HG02840 (cell line): ENCODE measurements around the gene CACHD1.

Experiments used
- ATAC-seq: cut with Tn5 transposase; IDR thresholded peaks from one replicate; pipeline ENCODE4 v1.9.1; 2021; ENCODE audit warnings: mild to moderate bottlenecking, moderate library complexity, moderate number of reproducible peaks; ENCODE audit not compliant: unreplicated experiment, low FRiP score

CACHD1 gene

DNA sequence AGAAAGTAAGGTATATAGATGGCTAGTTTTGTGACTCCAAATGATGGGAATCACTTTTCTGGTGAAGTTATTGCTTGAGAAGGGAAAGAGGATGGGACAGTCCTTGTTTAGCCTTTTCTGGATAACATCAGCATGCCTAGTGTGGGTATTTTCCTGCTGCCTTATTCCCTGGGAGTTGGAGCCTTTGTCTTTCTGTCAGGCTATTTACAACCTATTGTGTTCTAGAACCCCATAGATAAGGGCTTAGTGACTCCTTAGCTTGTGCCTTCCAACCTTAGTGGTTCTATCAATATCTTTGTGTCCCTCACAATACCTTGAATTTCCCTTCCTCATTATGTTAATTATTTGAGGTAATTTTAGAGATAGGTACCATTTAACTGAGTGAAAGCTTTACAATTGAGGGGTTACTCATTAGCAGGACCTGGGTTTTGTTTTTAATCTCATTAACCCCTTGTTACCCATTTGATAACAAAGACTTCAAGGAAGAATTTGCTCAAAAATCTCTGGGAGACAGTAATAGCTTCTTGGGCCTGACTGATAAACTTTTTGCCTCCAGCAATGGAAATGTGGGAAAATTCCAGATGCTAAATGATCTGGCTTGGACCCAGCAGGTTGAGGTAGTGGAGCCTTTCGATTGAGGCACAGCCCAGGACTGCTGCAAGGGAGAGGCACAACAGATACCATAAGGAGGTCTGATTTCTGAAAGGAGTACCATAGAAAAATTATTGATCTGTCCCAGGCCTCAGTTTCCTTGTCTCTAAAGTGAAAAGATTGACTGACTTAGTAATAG is 49.0 kb downstream of the CACHD1 start:
- no peak for ATAC-seq

GRCh38 chr1:64519901-64520300 is 50.0 kb downstream of the CACHD1 start:
- no peak for ATAC-seq

DNA sequence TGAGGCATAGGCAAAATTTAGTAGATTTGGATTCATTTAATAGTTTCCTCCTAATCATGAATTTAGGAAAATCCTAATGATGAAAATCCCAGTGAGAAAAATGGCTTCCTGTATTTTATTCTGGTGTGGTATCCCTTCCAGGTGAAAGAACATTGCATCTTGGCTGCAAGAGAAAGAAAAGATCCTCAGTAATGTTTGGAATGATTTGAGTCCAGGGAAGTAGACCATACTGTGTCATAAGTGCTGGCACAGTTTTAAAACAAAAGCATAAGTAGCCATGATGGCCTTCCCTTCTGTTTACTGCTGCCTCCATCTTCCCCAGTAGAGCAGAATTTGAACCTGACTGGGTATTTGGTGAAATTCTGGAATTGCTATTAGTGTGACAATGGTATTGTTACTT is 52.8 kb downstream of the CACHD1 start:
- ATAC-seq, result no peak

GRCh38 chr1:64523413-64524337 is 53.7 kb downstream of the CACHD1 start:
- ATAC-seq, result no peak

DNA sequence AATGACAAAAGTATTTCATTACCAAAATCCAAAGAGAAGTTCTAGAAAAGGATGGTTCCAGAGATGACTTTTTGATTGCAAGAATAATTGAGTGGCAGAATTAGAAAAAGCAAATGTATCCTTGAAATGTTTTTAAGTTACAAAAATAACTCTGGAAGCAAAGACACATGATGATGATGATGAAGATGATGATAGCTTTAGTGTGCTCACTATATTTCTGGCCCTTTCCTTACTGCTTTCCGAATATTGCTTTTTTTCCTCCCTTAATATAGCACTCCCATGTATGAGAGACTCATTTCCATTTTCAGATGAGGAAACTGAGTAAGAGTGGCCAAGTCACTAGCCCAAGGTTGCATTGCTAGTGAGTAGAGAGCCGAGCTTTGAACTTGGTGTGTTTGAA is 54.7 kb downstream of the CACHD1 start:
- no peak for ATAC-seq

DNA sequence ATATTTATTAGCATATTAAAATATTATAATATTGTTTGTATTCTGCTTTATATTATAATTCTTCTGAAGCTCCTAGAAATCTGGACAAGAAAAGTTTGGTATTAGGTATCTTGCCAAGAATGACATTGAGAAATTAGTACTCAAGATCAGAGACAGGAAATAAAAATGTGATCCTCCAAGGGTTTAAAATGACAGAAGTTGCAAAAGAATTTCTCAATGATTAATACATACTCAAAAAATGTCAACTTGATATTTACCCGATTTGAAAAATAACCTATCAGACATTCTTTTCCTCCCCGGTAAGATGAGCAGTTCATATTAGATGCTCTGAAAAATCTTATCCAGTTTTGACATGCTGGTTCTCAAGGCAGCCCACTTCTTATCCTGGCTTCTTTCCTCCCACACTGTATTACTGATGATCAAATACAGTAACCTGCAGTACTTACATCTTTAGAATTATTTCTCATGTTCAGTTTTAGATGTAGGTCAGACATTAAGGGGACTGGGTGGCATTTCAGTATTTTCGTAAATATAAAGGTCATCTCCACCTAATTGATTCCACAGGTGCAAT is 55.3 kb downstream of the CACHD1 start:
- no peak for ATAC-seq

- ATAC-seq, result no peak
Measured at GRCh38 chr1:64526312-64526711, 56.4 kb downstream of the CACHD1 start.

DNA sequence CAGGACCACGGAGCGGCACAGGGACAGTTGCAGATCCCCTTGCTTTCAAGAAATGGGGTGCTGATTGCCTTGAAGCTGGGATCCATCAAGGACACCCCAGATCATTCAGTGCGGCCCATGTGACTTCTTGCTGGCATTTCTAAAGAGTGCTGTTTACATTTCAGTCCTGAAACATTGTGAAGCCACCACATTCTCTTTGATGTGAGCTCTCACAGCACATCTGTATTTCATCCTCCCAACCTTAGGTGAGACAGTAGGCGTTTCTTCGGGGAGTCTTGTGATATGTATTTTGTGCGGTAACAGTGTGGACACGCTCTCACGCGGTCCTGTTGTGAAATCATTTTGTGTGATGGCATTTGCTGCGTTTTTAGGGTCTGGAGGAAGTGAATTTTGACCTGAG is 57.2 kb downstream of the CACHD1 start:
- ATAC-seq, result no peak

DNA sequence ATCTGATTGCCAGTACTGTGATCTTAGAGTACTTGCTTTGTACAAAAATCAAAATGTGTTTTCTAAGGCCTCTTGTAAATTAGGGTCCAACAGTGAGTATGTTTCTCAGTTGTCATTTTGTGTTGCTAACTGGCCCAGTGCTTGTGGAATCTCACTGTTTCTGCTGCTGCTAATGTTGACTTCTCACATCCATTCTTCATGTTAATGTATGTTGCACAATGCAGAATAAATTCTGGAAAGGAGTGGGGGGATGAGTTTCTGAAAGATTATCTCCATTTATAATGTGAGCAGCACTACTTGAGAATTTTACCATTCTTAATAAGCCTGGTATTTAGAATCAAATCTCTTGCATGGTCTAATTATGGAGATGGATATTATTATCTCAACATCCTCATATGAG is 57.9 kb downstream of the CACHD1 start:
- ATAC-seq, result no peak

DNA sequence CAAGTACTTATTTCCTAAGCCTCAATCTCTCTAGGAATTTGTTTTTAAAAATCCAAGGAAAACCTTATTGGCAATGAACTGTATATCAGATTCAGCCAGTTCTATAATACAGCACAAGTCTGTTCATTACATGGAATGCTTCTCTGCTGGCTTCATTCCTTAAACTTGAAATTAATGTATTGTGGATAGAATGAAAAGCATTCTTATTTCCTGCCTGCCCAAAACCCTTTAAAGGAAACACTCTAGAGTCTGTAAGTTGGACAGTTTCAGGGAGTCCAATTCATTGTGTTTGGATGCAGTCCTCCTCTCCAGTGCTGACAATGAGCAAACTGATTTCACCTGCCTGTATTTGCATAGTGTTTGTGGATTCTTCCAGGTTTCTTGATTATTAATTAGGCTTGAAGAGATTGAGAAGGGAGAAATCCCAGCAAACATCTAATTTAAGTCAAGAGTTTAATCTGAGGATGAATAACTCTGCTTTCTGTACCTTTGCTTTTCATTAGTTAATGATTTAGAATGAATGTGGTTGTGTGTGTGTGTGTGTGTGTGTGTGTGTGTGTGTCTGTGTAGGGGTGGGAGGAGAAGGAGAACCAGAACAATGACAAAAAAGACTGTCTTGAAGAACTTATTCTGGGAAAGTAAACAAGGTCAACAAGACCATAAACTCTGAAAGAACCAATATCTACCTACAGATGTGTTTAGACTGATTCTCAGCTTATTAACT is 61.2 kb downstream of the CACHD1 start:
- ATAC-seq, result no peak

DNA sequence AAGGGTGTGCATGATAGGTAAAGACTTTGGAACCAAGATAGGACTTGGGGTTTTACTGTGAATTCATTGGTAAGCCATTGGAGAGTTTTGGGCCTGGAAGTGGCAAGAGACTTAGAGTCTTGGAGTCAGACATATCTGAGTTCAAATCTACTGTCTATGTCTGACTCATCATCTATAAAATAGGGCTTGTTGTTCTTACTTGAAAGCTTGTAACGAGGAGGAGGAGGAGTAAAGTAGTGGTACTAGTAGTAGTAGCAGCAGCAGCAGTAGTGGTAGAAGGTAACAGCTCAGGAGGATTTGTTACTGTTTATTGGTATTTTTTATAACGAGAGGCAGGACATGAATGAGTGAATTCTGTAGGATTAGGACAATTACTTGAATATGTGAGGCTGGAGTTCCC is 62.7 kb downstream of the CACHD1 start:
- ATAC-seq, result no peak

DNA sequence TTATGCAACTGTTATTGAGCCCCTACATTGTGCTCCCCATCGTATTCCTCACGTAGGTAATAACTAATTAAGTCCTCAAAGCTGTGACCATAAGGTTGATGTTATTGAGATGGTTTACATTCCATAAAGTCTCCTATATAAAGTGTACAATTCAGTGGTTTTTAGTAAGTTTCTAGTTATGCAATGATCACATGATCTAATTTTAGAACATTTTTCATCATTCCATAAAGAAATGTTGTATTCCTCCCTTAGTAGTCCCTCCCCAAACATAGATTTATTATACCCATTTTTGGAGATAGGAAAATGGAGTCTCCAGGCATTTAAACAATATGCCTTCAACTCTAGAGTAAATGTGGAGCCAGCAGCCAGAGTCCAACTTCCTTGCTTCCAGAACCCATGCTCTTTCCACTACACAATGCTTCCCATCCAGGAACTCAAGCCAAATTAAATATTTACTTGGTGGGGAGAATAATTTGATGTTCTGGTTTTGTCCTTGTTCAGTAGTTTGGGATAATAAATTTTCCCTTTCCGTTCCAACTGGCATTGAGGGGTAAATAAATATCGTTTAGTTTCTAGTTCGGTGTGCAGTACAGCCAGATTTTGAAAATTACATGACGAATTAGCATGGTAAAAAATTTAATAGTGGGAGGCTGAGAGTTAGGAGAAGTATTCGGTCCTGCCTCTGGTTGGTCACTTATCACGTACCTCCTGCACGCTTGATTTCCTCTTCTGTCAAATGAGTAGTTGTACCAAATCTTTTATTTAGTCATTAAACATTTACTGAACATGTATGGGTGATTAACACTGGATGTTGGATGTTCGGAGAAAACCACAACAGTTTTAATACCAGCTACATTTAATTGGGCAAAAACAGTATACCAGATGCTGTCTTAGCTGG is 66.3 kb downstream of the CACHD1 start:
- no peak for ATAC-seq

DNA sequence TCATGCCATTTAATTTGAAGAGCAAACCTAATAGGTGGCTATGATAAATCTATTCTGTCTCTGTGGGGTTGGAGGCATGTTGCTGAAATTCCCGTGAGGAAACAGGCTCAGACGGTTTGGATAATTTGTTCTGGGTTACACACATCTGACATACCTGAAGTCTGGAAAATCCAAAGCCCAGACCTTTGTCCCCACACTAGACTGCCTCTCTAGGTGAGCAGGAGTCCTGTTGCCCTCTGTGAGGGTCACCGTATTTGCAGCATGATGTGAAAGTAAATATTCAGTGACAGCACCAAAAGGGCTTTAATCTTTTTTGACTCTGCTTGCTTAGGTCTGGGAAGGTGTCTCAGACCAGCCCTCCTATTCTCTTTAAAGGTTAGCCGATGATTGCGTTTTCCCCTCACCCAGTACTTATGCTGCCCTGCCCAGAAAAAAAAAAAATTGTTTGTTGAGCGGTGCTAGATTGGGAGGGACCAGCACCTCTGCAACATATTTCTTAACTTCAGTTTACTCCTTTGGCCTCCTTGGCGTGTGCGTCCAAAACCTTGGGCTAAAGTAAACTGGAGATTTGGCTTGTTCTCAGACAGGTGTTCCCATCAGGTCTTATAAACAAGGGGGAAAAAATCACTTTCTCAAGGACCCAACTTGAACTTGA is 67.0 kb downstream of the CACHD1 start:
- no peak for ATAC-seq

DNA sequence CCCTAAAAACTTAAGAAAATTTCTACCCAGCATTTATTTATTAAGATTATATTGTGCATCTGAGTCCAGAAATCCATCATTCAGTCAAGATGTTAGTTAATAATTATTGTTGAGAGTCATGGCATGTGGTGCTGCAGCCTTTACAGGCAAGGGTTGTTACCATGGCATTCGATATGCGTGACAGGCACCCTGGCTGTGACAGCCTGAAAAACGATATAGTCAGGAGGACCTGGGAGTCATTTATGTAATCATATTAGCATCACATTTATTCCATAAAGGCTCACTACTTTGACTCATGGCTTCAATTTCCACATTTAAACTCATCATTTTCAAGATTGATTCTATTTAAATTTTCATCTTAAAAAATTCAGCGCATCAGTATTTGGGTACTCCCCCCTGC is 68.0 kb downstream of the CACHD1 start:
- ATAC-seq, result no peak

DNA sequence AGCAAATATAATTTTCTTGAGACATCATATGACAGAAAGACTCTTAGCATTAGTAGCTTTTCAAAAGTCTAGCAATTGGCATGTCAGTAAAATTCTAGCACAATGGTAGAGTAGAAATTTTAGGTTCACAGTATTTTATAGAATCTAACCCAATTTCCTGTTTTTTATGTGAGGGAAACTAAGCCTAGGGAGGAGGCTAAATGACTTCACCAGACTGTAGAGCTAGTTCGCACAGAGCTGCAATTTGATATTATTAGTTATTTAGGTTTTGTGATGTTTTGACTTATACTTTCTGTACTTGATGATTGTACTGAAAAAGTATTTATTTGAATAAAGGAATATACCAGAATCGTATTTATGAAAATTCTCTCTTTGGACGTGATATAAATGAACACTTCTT is 68.5 kb downstream of the CACHD1 start:
- no peak for ATAC-seq

GRCh38 chr1:64539289-64539688 is 69.4 kb downstream of the CACHD1 start:
- no peak for ATAC-seq

GRCh38 chr1:64539781-64540218 is 69.9 kb downstream of the CACHD1 start:
- ATAC-seq, result no peak

- ATAC-seq, result no peak
Measured at GRCh38 chr1:64540265-64540791, 70.4 kb downstream of the CACHD1 start.

DNA sequence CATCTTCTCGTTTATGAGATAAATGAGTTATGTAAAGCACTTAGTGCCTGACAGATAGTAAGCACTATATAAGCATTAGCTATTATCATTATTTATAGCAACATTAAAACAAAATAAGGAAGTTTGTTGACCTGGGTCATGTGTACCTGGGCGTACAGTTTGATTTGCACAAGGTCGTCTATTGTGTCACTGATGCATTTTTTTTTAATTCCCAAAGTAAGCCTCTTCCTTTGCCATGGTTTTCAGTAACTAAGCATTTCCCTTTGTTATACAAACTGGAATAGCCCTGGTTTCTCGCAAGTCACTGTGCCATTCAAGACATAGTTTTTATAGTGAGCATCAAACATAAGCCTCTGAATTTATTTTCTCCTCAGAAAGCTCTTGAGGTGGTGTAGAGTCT is 72.2 kb downstream of the CACHD1 start:
- ATAC-seq, result no peak
